Calu3 (cell line): ENCODE measurements around the gene CHKB. TPM values are rescaled to one million over a fixed set of nuclear protein-coding genes. Genes with fewer than 3 reads are reported as not detected.

ENCODE experiments used
- BruUV-seq: library from RNA; stranded (reverse); fragments of 400-500 nt; replicated peaks from 2 replicates; lab custom pipeline; 2021; lab: Mats Ljungman, UMichigan
- CTCF ChIA-PET: fragments of 300-600 bp; sonication (Branson Sonifier 250); formaldehyde crosslinking; loops from one replicate; lab custom pipeline; 2022; ENCODE audit warnings: antibody characterized with exemption; lab: Charles Lee
- DNase-seq: peaks from one replicate; pipeline ENCODE4 v3.0.0; 2022
- H3K27ac Mint-ChIP-seq: one replicate; pipeline ENCODE4 v1.8.0; 2022; ENCODE audit warnings: mixed read lengths; ENCODE audit not compliant: unreplicated experiment
- H3K27me3 Mint-ChIP-seq: one replicate; pipeline ENCODE4 v1.8.0; 2022; ENCODE audit warnings: mixed read lengths; ENCODE audit not compliant: unreplicated experiment
- H3K36me3 Mint-ChIP-seq: one replicate; pipeline ENCODE4 v1.8.0; 2022; ENCODE audit warnings: mild to moderate bottlenecking, moderate library complexity, mixed read lengths; ENCODE audit not compliant: insufficient read depth, unreplicated experiment
- H3K4me1 Mint-ChIP-seq: one replicate; pipeline ENCODE4 v1.8.0; 2022; ENCODE audit warnings: mild to moderate bottlenecking, low read depth, mixed read lengths; ENCODE audit not compliant: unreplicated experiment
- H3K4me3 Mint-ChIP-seq: one replicate; pipeline ENCODE4 v1.8.0; 2022; ENCODE audit warnings: mild to moderate bottlenecking, low read depth, moderate library complexity, mixed read lengths; ENCODE audit not compliant: unreplicated experiment
- H3K9me3 Mint-ChIP-seq: one replicate; pipeline ENCODE4 v1.8.0; 2022; ENCODE audit warnings: low read depth, mixed read lengths; ENCODE audit not compliant: unreplicated experiment
- intact Hi-C: fragments of 100-400 bp; cut with micrococcal nuclease; formaldehyde crosslinking; loops from one replicate; pipeline ENCODE4 v1.10.0; 2022; ENCODE audit not compliant: unreplicated experiment
- total RNA-seq: library from RNA; stranded (reverse); gene quantifications from 2 replicates; pipeline ENCODE4 v1.2.3, GENCODE V29; 2022
- TF ChIP-seq, protein P1 (sequence below): fragments of 200-600 bp; IDR thresholded peaks from one replicate; pipeline ENCODE4 v1.8.0; 2022; ENCODE audit warnings: antibody characterized with exemption; ENCODE audit not compliant: unreplicated experiment

CHKB gene
- total RNA-seq, 1 experiment from 2014 or later: 80.9 TPM

- H3K36me3 Mint-ChIP-seq: peaks cover 49% of the 10 kb centered on the region
- H3K4me1 Mint-ChIP-seq: no peaks in the 10 kb centered on the region
- H3K4me3 Mint-ChIP-seq: no peak overlapping the region
- no TSS peak for BruUV-seq
- intact Hi-C loops: no loop called here
- H3K27me3 Mint-ChIP-seq: no peaks in the 10 kb centered on the region
- no peaks in the 10 kb centered on the region for H3K9me3 Mint-ChIP-seq
- CTCF ChIA-PET: no interaction called here
- no peak for DNase-seq
- H3K27ac Mint-ChIP-seq: no peak overlapping the region
- TF ChIP-seq, protein P1, sequence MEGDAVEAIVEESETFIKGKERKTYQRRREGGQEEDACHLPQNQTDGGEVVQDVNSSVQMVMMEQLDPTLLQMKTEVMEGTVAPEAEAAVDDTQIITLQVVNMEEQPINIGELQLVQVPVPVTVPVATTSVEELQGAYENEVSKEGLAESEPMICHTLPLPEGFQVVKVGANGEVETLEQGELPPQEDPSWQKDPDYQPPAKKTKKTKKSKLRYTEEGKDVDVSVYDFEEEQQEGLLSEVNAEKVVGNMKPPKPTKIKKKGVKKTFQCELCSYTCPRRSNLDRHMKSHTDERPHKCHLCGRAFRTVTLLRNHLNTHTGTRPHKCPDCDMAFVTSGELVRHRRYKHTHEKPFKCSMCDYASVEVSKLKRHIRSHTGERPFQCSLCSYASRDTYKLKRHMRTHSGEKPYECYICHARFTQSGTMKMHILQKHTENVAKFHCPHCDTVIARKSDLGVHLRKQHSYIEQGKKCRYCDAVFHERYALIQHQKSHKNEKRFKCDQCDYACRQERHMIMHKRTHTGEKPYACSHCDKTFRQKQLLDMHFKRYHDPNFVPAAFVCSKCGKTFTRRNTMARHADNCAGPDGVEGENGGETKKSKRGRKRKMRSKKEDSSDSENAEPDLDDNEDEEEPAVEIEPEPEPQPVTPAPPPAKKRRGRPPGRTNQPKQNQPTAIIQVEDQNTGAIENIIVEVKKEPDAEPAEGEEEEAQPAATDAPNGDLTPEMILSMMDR: no peak
Measured at GRCh38 chr22:50585781-50586180, 3.1 kb upstream of the CHKB start.

- TF ChIP-seq, protein P1: no peak
- no TSS peak for BruUV-seq
- Mint-ChIP-seq H3K27ac (no peak overlapping the region), H3K4me1 (no peaks in the 10 kb centered on the region), H3K9me3 (no peaks in the 10 kb centered on the region), H3K4me3 (no peak overlapping the region), H3K36me3 (peaks cover 54% of the 10 kb centered on the region), H3K27me3 (no peaks in the 10 kb centered on the region)
- CTCF ChIA-PET: no interaction called here
- intact Hi-C loops: no loop called here
- no peak for DNase-seq
Measured at GRCh38 chr22:50585238-50585637, 2.6 kb upstream of the CHKB start.

DNA sequence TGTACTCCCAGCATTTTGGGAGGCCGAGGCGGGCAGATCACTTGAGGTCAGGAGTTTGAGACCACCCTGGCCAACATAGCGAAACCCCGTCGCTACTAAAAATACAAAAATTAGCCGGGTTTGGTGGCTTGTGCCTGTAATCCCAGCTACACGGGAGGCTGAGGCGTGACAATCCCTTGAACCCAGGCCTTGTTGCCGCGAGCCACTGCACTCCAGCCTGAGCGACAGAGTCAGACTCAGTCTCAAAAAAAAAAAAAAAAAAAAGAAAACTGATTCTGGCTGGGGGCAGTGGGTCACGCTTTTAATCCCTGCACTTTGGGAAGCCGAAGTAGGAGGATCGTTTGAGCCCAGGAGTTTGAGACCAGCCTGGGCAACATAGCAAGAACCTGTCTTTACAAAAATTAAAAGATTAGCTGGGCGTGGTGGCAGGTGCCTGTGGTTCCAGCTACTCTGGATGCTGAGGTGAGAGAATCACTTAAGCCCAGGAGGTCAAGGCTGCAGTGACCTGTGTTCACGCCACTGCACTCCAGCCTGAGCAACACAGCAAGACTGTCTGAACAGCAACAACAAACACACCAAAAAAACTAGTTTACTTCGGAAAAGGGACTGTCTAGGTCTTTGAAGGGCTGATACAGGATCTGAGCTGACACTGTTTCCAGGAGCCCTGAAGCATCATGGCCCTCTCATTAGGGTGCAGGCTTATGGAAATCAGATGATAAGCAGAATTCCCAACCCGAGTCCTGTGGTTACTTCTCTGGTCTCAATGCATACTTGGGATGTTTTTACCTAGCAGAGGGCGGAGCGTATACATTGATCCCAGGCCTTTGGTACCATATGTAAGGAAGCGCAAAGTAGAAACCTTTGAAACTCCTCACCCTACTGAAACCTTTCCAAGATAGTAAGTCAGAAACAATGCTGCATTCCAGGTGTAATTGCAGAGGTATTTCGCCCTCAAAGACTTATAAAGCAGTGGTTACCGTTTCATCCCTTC is 1.8 kb upstream of the CHKB start:
- Mint-ChIP-seq H3K9me3 (no peaks in the 10 kb centered on the region), H3K27ac (no peak overlapping the region), H3K27me3 (no peaks in the 10 kb centered on the region), H3K36me3 (peaks cover 62% of the 10 kb centered on the region), H3K4me3 (peak overlapping the region; percentile 97), H3K4me1 (no peaks in the 10 kb centered on the region)
- BruUV-seq: no TSS peak
- TF ChIP-seq, protein P1: no peak
- no peak for DNase-seq
- intact Hi-C loops: loop anchor here (5.0 kb wide), 1 partner anchor 38 kb away; no protein-coding TSS in a partner anchor
- CTCF ChIA-PET: no interaction called here

GRCh38 chr22:50583294-50583861 is 729 bp upstream of the CHKB start:
- H3K27me3 Mint-ChIP-seq: no peaks in the 10 kb centered on the region
- intact Hi-C loops: loop anchor here (5.0 kb wide), 1 partner anchor 39 kb away; no protein-coding TSS in a partner anchor
- CTCF ChIA-PET: no interaction called here
- peak overlapping the region; percentile 90 for H3K27ac Mint-ChIP-seq
- peak overlapping the region; percentile 97 for H3K4me3 Mint-ChIP-seq
- peaks cover 64% of the 10 kb centered on the region for H3K36me3 Mint-ChIP-seq
- TSS peak; percentile 78 for BruUV-seq
- H3K4me1 Mint-ChIP-seq: no peaks in the 10 kb centered on the region
- TF ChIP-seq, protein P1: no peak
- DNase-seq: no peak
- H3K9me3 Mint-ChIP-seq: no peaks in the 10 kb centered on the region
